ENCODE data around the gene FHL1. TPM values are rescaled to one million over a fixed set of nuclear protein-coding genes. Genes with fewer than 3 reads are reported as not detected.
"Not testable (repeated sequence)": the region's sequence is repeated elsewhere in the genome, so short reads cannot be mapped to it uniquely, and the experiment has no call there.

The FHL1 gene
- total RNA-seq, 1 donor from 2014 or later, result 37.3 TPM

DNA sequence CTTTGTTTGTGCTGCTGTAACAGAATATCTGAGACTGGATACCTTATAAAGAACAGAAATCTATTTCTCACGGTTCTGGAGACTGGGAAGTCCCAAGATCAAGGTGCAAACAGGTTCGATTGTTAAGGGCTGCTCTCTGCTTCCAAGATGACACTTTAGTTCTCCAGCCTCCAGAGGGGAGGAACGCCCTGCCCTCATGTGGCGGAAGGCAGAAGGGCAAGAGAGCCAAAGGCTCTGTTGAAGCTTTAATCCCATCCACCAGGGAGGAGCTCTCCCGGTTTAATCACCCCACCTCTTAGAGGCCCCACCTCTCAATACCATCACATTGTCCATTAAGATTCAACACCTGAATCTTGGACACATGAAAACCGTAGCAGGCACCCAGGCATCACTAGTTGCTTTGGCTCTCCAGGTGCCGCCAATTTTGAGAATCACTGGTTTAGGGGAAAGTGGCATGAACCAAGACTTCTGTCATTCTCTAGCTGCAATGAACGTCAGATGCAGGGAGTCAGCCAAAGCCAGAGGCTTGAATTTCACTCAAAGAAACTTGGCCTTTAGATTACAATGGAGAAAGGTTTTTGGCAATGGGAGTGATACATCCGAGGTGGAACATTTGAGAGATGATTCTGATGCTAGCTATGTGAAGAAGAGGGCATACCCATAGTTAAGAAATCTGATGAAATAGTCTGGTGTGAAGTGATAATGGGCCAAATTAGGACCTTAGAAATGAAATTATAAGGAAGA, 15.7 kb downstream of the FHL1 start:
- H3K4me3 ChIP-seq (ENCODE audit: low read depth, low read length), result no peak overlapping the region
- no peaks in the 10 kb centered on the region for H3K27me3 ChIP-seq (ENCODE audit: control insufficient read depth, insufficient read depth, low read length)
- H3K36me3 ChIP-seq (ENCODE audit: control insufficient read depth, insufficient read depth, low read length), result no peaks in the 10 kb centered on the region
- TF ChIP-seq, protein P1, sequence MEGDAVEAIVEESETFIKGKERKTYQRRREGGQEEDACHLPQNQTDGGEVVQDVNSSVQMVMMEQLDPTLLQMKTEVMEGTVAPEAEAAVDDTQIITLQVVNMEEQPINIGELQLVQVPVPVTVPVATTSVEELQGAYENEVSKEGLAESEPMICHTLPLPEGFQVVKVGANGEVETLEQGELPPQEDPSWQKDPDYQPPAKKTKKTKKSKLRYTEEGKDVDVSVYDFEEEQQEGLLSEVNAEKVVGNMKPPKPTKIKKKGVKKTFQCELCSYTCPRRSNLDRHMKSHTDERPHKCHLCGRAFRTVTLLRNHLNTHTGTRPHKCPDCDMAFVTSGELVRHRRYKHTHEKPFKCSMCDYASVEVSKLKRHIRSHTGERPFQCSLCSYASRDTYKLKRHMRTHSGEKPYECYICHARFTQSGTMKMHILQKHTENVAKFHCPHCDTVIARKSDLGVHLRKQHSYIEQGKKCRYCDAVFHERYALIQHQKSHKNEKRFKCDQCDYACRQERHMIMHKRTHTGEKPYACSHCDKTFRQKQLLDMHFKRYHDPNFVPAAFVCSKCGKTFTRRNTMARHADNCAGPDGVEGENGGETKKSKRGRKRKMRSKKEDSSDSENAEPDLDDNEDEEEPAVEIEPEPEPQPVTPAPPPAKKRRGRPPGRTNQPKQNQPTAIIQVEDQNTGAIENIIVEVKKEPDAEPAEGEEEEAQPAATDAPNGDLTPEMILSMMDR (IDR thresholded peaks at IDR 0.05; ENCODE audit: insufficient read depth, low read length, poor library complexity, severe bottlenecking), result peak; percentile 71
- no peak for DNase-seq (ENCODE audit: low read depth)

DNA sequence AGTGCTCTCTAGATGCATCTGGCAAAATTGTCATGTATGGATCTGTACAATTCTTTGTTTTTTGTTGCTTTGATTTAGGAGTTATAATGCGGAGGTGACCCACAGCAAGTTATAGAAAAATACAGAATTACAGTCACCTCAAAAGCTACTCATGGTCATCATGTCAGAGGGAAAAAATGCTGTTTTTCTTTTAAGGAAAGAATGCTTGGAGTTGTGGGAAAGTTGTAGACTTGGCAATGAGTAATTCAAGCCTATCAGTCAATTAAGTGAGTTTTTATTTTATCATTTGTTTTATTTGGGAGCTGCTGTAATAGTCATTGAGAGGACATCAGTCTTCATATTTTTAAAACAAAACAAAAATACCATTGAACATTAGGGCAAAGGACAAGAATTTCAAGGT, 16.4 kb downstream of the FHL1 start:
- no peak overlapping the region for H3K4me3 ChIP-seq (ENCODE audit: low read depth, low read length)
- no peak for DNase-seq (ENCODE audit: low read depth)

DNA sequence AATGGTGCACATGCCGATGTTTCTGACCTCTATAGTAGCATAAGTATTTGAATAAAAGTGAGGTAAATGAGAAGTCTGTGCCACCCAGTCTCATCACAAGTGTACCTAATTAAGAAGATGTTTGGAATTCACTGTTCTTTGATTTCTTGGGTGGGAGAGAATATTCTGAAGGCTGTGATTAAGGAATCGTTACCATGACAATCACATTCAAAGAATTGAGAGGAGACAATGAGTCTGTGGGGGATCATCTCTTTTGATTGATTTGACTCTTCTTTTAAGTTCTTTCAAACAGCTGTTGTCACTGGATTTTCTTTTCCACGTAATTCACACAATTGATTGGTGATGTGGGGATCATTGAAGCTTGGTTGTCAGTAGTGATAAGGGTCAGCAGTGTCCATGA, 18.1 kb downstream of the FHL1 start:
- Histone ChIP-seq H3K4me3 (ENCODE audit: low read depth, low read length) (no peak overlapping the region), H3K36me3 (ENCODE audit: control insufficient read depth, insufficient read depth, low read length) (no peaks in the 10 kb centered on the region), H3K27me3 (ENCODE audit: control insufficient read depth, insufficient read depth, low read length) (no peaks in the 10 kb centered on the region)
- TF ChIP-seq, protein P1 (IDR thresholded peaks at IDR 0.05; ENCODE audit: insufficient read depth, low read length, poor library complexity, severe bottlenecking), result no peak
- no peak for DNase-seq (ENCODE audit: low read depth)

More for the DNA sequence above, 16.4 kb downstream of the FHL1 start:
- Histone ChIP-seq H3K36me3 (ENCODE audit: control insufficient read depth, insufficient read depth, low read length) (no peaks in the 10 kb centered on the region), H3K27me3 (ENCODE audit: control insufficient read depth, insufficient read depth, low read length) (no peaks in the 10 kb centered on the region)
- TF ChIP-seq, protein P1 (IDR thresholded peaks at IDR 0.05; ENCODE audit: insufficient read depth, low read length, poor library complexity, severe bottlenecking), result no peak

DNA sequence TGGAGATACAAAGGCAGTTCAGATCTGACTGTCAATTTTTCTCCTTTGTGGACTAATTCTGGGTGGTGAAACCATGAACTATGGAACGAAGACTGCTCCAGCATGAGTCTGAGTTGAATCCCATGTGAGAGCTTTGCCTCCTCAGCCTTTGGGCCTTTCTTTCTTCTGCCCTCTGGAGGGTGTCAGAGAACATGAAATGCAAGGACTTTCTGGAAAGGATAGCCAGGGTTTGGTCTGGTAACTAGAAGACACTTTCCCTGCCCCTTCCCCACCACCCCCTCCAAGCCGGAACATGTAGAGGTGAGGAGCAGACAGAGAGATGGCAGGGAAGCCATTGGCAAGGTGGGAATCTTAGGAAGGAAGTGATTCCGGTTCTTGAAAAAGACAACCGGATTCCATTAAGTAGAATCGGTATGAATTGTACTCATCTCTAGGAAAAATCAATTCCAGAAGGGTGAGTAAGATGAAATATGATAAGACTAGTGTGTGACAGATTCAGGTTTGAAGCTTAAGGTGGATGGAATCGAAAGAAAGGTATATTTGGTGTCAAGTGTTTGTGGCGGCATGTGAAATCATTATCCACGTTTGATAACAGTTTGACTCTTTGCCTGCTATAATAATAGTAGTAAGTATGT, 19.0 kb downstream of the FHL1 start:
- Histone ChIP-seq H3K4me3 (ENCODE audit: low read depth, low read length) (no peak overlapping the region), H3K36me3 (ENCODE audit: control insufficient read depth, insufficient read depth, low read length) (no peaks in the 10 kb centered on the region), H3K27me3 (ENCODE audit: control insufficient read depth, insufficient read depth, low read length) (no peaks in the 10 kb centered on the region)
- TF ChIP-seq, protein P1 (IDR thresholded peaks at IDR 0.05; ENCODE audit: insufficient read depth, low read length, poor library complexity, severe bottlenecking), result peak; percentile 26
- no peak for DNase-seq (ENCODE audit: low read depth)

DNA sequence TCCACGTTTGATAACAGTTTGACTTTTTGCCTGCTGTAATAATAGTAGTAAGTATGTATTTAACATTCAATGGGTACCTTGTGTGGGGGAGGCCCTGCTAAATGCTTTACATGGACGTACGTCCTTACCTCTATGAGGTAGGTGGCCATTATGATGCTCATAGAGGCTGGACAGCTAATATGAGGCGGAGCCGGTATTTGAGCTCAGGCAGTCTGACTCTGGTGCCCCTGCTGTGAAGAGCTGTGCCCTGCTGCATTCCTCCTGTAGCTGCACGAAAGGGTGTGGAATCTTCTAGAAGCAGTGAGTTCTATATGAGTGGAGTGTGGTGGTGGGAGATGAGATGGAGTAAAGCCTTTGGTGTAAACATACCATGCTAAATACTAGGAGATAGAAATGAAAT, 20.7 kb downstream of the FHL1 start:
- H3K4me3 ChIP-seq (ENCODE audit: low read depth, low read length); H3K36me3 ChIP-seq (ENCODE audit: control insufficient read depth, insufficient read depth, low read length); H3K27me3 ChIP-seq (ENCODE audit: control insufficient read depth, insufficient read depth, low read length); DNase-seq (ENCODE audit: low read depth): not testable (repeated sequence)

DNA sequence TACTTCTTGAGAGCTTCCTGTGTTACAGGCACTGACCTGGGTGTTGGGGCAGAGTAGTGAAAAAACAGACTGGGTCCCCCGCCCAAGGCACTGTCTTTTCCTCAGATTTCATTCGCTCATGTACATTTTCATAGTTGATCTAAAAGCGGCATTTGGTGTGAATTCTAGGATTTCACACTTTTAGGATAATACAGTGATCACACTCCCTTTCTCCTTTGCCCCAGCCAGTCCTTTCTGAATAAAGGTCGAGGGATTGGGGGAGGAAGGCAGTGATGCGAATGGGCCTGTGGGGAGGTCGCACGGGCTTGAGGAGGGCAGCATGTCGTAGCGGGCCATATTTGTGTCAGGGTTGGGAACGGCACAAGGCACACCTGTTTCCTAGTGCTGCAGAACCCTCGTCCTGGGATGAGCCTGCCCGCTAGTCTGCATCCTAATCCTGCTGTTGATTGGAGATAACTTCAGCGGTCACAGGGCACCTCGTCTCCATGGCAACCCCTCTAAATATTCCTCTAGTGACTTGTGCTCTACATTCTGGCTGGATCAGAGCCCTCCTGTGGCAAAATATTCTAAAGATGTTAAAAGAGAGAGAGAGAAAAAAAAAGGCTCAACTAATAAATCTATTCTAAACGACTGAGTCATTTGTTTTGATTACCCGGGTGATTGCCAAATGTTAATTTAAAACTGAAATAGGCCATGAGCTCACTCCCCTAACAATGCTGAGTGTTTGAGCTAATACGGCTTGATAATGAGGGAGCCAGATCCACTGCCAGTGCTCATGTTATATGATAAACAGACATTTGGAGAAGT, 21.8 kb downstream of the FHL1 start:
- DNase-seq (ENCODE audit: low read depth), result peak; percentile 61
- TF ChIP-seq, protein P1 (IDR thresholded peaks at IDR 0.05; ENCODE audit: insufficient read depth, low read length, poor library complexity, severe bottlenecking), result no peak
- H3K4me3 ChIP-seq (ENCODE audit: low read depth, low read length), result no peak overlapping the region

More for the DNA sequence above, 21.8 kb downstream of the FHL1 start:
- no peaks in the 10 kb centered on the region for H3K27me3 ChIP-seq (ENCODE audit: control insufficient read depth, insufficient read depth, low read length)
- H3K36me3 ChIP-seq (ENCODE audit: control insufficient read depth, insufficient read depth, low read length), result no peaks in the 10 kb centered on the region

Data from kidney epithelial cell (primary cell).